IPS DF 4.7 (cell line): ENCODE data around the gene C3orf80.
"Not testable (repeated sequence)": the region's sequence is repeated elsewhere in the genome, so short reads cannot be mapped to it uniquely, and the experiment has no call there.

Source experiments
- DNase-seq: peaks from one replicate; pipeline ENCODE4 v3.0.0-alpha.2; 2013; ENCODE audit warnings: low spot score; ENCODE audit errors: extremely low read depth

C3orf80 gene

GRCh38 chr3:160210799-160211221, 14.4 kb upstream of the C3orf80 start:
- DNase-seq = no peak

DNA sequence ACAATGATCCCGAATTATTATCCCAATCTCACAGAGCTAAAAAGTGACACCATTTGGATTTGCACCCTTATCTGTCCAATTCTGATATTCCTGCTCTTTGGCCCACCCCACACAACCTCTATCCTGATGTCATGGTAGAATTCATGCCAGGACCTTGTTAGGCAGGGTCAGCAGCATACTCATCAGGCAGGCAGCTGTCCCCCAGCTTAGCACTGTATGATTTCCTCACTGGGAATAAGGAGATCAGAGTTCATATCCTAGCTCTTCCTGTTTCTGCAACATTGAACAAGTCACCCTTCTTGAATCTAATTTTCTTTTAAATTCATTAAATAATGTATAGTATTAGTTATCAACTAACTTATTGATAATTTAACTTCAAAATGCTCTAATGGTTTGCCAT, 12.0 kb upstream of the C3orf80 start:
- DNase-seq = no peak

DNA sequence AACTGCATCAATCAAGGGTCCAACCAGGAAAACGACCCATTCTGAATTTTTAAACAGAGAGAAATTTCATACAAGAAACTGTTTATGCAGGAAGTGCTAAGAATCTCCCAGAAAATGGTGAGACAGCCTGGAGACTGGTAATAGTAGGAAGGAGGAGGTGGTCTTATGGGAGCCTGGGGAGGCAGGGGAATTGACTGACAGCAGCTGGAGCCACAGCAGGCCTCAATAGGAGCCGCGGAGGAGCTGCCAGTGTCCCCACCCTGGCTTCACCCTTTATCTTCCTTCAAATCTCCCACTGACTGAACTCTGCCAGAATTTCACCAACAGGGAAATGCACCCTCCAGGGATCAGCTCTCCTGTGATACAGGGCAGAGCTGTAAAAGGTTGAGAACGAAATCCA, 7.5 kb upstream of the C3orf80 start:
- DNase-seq = no peak

DNA sequence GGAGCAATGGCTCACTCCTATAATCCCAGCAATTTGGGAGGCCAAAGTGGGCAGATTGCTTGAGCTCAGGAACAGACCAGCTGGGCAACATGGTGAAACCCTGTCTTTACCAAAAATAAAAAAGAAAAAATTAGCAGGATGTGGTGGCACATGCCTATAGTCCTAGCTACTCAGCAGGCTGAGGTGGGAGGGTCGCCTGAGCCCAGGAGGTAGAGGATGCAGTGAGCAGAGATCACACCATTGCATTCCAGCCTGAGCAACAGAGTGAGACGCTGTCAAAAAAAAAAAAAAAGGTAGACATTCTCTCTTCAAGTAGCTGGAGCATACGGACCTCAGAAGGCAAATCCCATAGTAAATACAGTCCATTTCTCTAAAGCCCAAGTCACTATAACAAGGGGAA, 7.1 kb upstream of the C3orf80 start:
- no peak for DNase-seq

DNA sequence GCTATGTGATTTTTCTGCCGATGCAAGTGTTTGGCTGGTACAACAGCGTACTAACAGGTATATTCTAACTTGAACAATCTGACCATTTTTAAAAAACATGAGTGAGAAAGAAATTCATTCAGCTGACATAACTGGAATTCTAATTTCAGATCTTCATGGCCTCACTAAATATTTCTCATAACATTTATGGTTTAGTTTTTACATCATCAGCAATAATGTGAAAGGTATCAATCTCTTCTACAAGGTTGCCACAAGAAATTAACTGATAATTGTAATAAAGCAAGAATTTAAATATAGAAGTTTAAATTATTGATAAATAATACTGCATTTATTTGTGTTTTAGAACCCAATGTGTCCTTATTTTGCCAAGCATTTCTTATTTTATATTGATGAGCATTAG, 5.2 kb upstream of the C3orf80 start:
- DNase-seq = no peak

GRCh38 chr3:160221019-160221418, 4.2 kb upstream of the C3orf80 start:
- DNase-seq = no peak

- DNase-seq = no peak
Measured at GRCh38 chr3:160224256-160224655, 966 bp upstream of the C3orf80 start.

GRCh38 chr3:160224811-160225175, 429 bp upstream of the C3orf80 start:
- no peak for DNase-seq

DNA sequence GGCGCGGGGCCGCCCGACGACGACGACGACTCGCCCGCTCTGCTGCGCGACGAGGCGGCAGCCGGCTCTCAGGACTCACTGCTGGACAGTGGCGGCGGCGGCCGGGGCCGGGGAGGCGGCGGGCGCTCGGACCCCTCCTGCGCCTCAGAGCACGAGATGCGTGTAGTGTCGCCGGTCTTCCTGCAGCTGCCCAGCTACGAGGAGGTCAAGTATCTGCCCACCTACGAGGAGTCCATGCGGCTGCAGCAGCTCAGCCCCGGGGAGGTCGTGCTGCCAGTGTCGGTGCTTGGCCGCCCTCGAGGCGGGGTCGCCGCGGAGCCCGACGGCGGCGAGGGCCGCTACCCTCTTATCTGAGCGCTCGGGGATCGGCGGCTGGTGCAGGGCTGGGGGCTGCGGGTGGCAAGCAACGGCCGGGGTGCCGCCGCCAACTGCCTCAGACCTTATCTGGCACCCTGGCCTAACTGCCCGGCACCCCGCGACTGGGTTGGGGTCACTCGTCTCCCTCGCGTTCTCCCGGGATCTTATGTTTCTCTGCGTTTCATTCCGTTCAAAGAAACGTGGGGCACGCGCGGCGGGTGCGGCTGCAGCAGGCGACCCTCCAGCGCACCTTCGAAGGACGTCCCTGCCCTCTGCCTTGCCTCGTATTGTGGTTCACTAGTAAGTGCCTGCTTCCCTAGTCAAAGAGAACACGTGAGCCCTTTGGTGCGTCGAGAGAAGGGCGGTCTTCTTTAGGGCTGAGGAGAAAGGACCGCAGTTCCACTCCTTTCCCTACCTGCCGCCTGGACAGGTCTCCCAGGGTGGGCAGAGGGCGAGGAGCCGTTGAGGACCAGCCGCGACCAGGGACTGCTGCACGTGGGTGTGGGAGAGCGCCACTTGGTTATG, 1.0 kb downstream of the C3orf80 start:
- no peak for DNase-seq

- no peak for DNase-seq
Measured at GRCh38 chr3:160227419-160227818, 2.2 kb downstream of the C3orf80 start.

- DNase-seq = no peak
Measured at GRCh38 chr3:160232014-160232413, 6.8 kb downstream of the C3orf80 start.

DNA sequence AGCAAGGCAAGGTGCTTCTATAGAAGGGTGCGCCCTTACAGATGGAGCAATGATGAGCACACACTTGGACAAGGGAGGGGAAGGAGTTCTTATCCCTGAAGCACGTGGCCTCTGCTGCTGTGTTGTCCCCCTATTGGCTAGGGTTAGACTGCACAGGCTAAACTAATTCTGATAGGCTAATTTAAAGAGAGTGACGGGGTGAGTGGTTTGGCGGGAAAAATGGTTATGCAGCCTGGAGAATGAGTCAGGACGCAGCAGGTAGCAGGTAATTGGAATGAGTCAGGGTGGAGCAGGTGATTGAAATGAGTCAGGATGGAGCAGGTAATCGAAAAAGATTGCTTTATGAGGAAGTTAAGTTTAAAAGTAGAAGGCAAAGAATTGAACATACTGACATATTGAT, 15.5 kb downstream of the C3orf80 start:
- DNase-seq = not testable (repeated sequence)

DNA sequence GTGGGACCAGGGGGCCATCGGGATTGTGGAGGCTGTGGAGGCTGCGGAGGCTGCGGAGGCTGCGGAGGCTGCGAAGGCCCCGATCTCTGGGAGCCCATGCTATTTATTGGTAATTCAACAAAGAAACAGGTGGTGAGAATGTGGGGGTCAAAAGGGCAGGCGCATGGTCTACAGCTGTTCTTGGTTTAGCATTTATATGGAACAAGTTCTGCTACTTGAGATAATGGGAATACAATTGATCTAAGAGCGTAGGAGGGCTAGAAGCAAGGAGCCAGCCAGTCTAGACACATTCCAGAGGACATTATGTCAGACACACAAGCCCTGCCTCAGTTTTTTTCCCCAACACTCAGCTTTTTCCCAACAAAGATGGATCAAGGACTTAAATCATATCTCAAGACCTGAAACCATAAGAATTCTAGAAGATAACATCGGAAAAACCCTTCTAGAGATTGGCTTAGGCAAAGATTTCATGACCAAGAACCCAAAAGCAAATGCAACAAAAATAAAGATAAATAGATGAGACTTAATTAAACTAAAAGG, 20.1 kb downstream of the C3orf80 start:
- DNase-seq = no peak

- no peak for DNase-seq
Measured at GRCh38 chr3:160247766-160248165, 22.5 kb downstream of the C3orf80 start.

- DNase-seq = no peak
Measured at GRCh38 chr3:160253298-160253697, 28.1 kb downstream of the C3orf80 start.

- DNase-seq = no peak
Measured at GRCh38 chr3:160257606-160258005, 32.4 kb downstream of the C3orf80 start.

GRCh38 chr3:160259589-160259988, 34.4 kb downstream of the C3orf80 start:
- no peak for DNase-seq

DNA sequence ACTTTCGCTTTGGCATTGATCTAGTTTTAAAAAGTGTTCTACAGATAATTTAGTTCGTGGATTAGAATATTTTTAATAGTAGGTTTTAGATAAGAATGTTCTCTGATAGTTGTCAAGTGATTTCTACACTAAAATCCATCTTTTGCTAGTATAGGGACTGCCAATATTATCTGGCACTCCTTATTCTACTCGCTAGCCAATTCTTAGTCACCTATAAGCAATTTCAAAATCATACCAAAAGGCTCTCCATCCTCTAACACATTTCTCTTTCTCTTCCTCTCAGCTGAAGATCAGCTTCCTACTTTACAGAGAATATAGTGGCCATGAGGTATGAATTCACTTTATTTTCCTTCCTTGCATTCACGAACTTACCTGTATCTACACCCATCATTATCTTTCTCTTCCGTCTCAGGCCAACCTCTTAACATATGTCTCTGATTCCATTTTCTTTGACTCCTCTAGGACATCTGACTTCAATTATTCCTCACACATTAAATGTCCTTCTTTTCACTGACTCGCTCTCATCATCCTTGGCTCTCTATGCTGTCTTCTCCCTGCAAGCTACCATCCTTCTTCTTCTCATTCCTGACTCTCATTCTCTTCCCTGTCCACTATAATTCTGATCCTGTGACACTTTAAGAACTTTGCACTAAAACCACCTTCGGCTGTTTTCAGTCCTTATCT, 35.5 kb downstream of the C3orf80 start:
- DNase-seq = no peak

- DNase-seq = no peak
Measured at GRCh38 chr3:160265088-160265487, 39.9 kb downstream of the C3orf80 start.
